ENCODE data around the gene TMEM11. TPM values are rescaled to one million over a fixed set of nuclear protein-coding genes. Genes with fewer than 3 reads are reported as not detected.

Gene TMEM11
- total RNA-seq, 4 donors from 2014 or later, result 16.2 to 27.6 (median 21.5) TPM

GRCh38 chr17:21209511-21210175 is 4.3 kb downstream of the TMEM11 start:
- DNase-seq (ENCODE audit: low spot score in 2 of 2), result no peak
- WGBS, 2 donors, result 79 to 87% methylated on average over 16 to 17 of the region's 17 CpGs
- no peaks in the 10 kb centered on the region for H3K27me3 ChIP-seq
- no peak overlapping the region for H3K4me3 ChIP-seq
- TF ChIP-seq CTCF (IDR thresholded peaks at IDR 0.05), result no peak
- TF ChIP-seq POLR2A (IDR thresholded peaks at IDR 0.05), result no peak
- no peak for TF ChIP-seq EP300 (IDR thresholded peaks at IDR 0.05)
- no peaks in the 10 kb centered on the region for H3K9me3 ChIP-seq
- H3K27ac ChIP-seq, result no peak overlapping the region
- H3K4me1 ChIP-seq, result peaks cover 0 to 64% (median 21%) of the 10 kb centered on the region in 4 donors
- H3K36me3 ChIP-seq, result peaks cover 0 to 45% (median 0%) of the 10 kb centered on the region in 3 donors

GRCh38 chr17:21208352-21208751 is 5.6 kb downstream of the TMEM11 start:
- H3K36me3 ChIP-seq, result peaks cover 0 to 45% (median 0%) of the 10 kb centered on the region in 3 donors
- 88 to 89% methylated on average over 7 of the region's 7 CpGs for WGBS, 2 donors
- DNase-seq (ENCODE audit: low spot score in 2 of 2), result no peak
- H3K4me1 ChIP-seq, result peaks cover 0 to 68% (median 24%) of the 10 kb centered on the region in 4 donors
- H3K4me3 ChIP-seq, result no peak overlapping the region
- H3K27me3 ChIP-seq, result no peaks in the 10 kb centered on the region
- TF ChIP-seq POLR2A (IDR thresholded peaks at IDR 0.05), result no peak
- no peaks in the 10 kb centered on the region for H3K9me3 ChIP-seq
- H3K27ac ChIP-seq, result no peak overlapping the region

- DNase-seq (ENCODE audit: low spot score in 2 of 2), result no peak
- H3K36me3 ChIP-seq, result peaks cover 0 to 36% (median 0%) of the 10 kb centered on the region in 3 donors
- H3K9me3 ChIP-seq, result no peaks in the 10 kb centered on the region
- WGBS, 2 donors, result 52 to 54% methylated on average over 9 of the region's 9 CpGs
- H3K27me3 ChIP-seq, result no peaks in the 10 kb centered on the region
- H3K4me1 ChIP-seq, result peaks cover 0 to 59% (median 7%) of the 10 kb centered on the region in 4 donors
- TF ChIP-seq EP300 (IDR thresholded peaks at IDR 0.05) (no peak), CTCF (IDR thresholded peaks at IDR 0.05) (no peak), POLR2A (IDR thresholded peaks at IDR 0.05) (no peak)
- peak overlapping the region in 1 of 4 donors; percentile 26 for H3K27ac ChIP-seq
- no peak overlapping the region for H3K4me3 ChIP-seq
Measured at GRCh38 chr17:21204935-21205334, 9.0 kb downstream of the TMEM11 start.

GRCh38 chr17:21202512-21202911 is 11.4 kb downstream of the TMEM11 start:
- peaks cover 0 to 46% (median 9%) of the 10 kb centered on the region in 4 donors for H3K4me1 ChIP-seq
- H3K9me3 ChIP-seq, result no peaks in the 10 kb centered on the region
- DNase-seq (ENCODE audit: low spot score in 2 of 2), result no peak
- H3K27me3 ChIP-seq, result no peaks in the 10 kb centered on the region
- 87 to 93% methylated on average over 5 to 7 of the region's 12 CpGs for WGBS, 2 donors
- peaks cover 0 to 25% (median 9%) of the 10 kb centered on the region in 3 donors for H3K36me3 ChIP-seq
- no peak overlapping the region for H3K27ac ChIP-seq
- H3K4me3 ChIP-seq, result no peak overlapping the region
- TF ChIP-seq POLR2A (IDR thresholded peaks at IDR 0.05) (no peak), CTCF (IDR thresholded peaks at IDR 0.05) (no peak), EP300 (IDR thresholded peaks at IDR 0.05) (no peak)

- DNase-seq (ENCODE audit: low spot score in 2 of 2), result no peak
- 93 to 96% methylated on average over 8 to 11 of the region's 11 CpGs for WGBS, 2 donors
- H3K36me3 ChIP-seq, result peaks cover 0 to 28% (median 12%) of the 10 kb centered on the region in 3 donors
- H3K27me3 ChIP-seq, result no peaks in the 10 kb centered on the region
- H3K4me3 ChIP-seq, result no peak overlapping the region
- H3K9me3 ChIP-seq, result no peaks in the 10 kb centered on the region
- no peak overlapping the region for H3K27ac ChIP-seq
- peaks cover 0 to 46% (median 9%) of the 10 kb centered on the region in 4 donors for H3K4me1 ChIP-seq
- TF ChIP-seq EP300 (IDR thresholded peaks at IDR 0.05) (no peak), CTCF (IDR thresholded peaks at IDR 0.05) (no peak), POLR2A (IDR thresholded peaks at IDR 0.05) (no peak)
Measured at GRCh38 chr17:21201874-21202273, 12.1 kb downstream of the TMEM11 start.
